Cardiac muscle cell (in vitro differentiated cells and primary cell): ENCODE data around the gene GPM6B. TPM values are rescaled to one million over a fixed set of nuclear protein-coding genes. Genes with fewer than 3 reads are reported as not detected.

Experiments
- DNase-seq, 2 donors: peaks; one replicate each; pipeline versions ENCODE4 v3.0.0 to v3.0.0-alpha.2; 2010 to 2017; ENCODE audit warnings: low read depth in 1 of 2, low spot score in 1 of 2
- H3K27ac ChIP-seq: fragments of 200-600 bp; sonication (generic); 2 replicates; pipeline ENCODE4 v1.5.1; 2016
- H3K27me3 ChIP-seq: fragments of 200-600 bp; sonication (generic); 2 replicates; pipeline ENCODE4 v1.6.0; 2016; ENCODE audit warnings: control low read depth
- H3K36me3 ChIP-seq: fragments of 200-600 bp; sonication (generic); 2 replicates; pipeline ENCODE4 v1.5.1; 2016; ENCODE audit warnings: control low read depth
- H3K4me1 ChIP-seq: fragments of 200-600 bp; sonication (generic); 2 replicates; pipeline ENCODE4 v1.8.1; 2017; ENCODE audit warnings: low read depth, mild to moderate bottlenecking, mixed run types
- H3K4me3 ChIP-seq: fragments of 200-600 bp; sonication (generic); 2 replicates; pipeline ENCODE4 v1.5.1; 2016; ENCODE audit warnings: mild to moderate bottlenecking
- H3K9me3 ChIP-seq: fragments of 200-600 bp; sonication (generic); 2 replicates; pipeline ENCODE4 v1.5.1; 2017; ENCODE audit warnings: low read depth, mild to moderate bottlenecking, control low read depth
- CTCF ChIP-seq: IDR thresholded peaks from 2 replicates; pipeline ENCODE4 v1.5.1; 2012; ENCODE audit warnings: low read depth, mild to moderate bottlenecking, low read length
- polyA plus RNA-seq: library from polyadenylated mRNA; unstranded; fragments of >200 nt; fragmentation: Nextera tagmentation; extraction: Ambion mirVana; gene quantifications from 2 replicates; pipeline ENCODE4 v1.2.1, GENCODE V29; 2016
- total RNA-seq: library from RNA; depleted of rRNA; stranded (reverse); fragments of >200 nt; gene quantifications from 2 replicates; pipeline ENCODE4 v1.2.3, GENCODE V29; 2016

GPM6B gene
- total and polyA plus RNA-seq, 2 experiments from 2014 or later: 3.4 to 8.7 TPM

GRCh38 chrX:13756381-13756780 lies 60.5 kb downstream of the GPM6B start:
- peaks cover 4% of the 10 kb centered on the region for H3K4me1 ChIP-seq
- TF ChIP-seq CTCF: no peak

GRCh38 chrX:13755254-13755653 lies 61.6 kb downstream of the GPM6B start:
- H3K4me3 ChIP-seq: no peak overlapping the region
- TF ChIP-seq CTCF: no peak
- H3K27me3 ChIP-seq: no peaks in the 10 kb centered on the region
- peaks cover 77% of the 10 kb centered on the region for H3K36me3 ChIP-seq
- no peaks in the 10 kb centered on the region for H3K9me3 ChIP-seq
- no peak overlapping the region for H3K27ac ChIP-seq
- DNase-seq: no peak
- H3K4me1 ChIP-seq: peaks cover 1% of the 10 kb centered on the region

More at GRCh38 chrX:13756381-13756780, 60.5 kb downstream of the GPM6B start:
- DNase-seq: no peak
- H3K27me3 ChIP-seq: no peaks in the 10 kb centered on the region
- peaks cover 78% of the 10 kb centered on the region for H3K36me3 ChIP-seq
- no peaks in the 10 kb centered on the region for H3K9me3 ChIP-seq
- H3K27ac ChIP-seq: no peak overlapping the region
- no peak overlapping the region for H3K4me3 ChIP-seq

- no peak for TF ChIP-seq CTCF
- Histone ChIP-seq H3K27me3 (no peaks in the 10 kb centered on the region), H3K4me1 (no peaks in the 10 kb centered on the region), H3K4me3 (no peak overlapping the region), H3K36me3 (peaks cover 77% of the 10 kb centered on the region), H3K9me3 (no peaks in the 10 kb centered on the region), H3K27ac (no peak overlapping the region)
- DNase-seq: no peak
Observed at GRCh38 chrX:13754765-13755164, 62.1 kb downstream of the GPM6B start.

GRCh38 chrX:13752646-13753045 lies 64.2 kb downstream of the GPM6B start:
- no peaks in the 10 kb centered on the region for H3K27me3 ChIP-seq
- H3K9me3 ChIP-seq: no peaks in the 10 kb centered on the region
- H3K4me3 ChIP-seq: no peak overlapping the region
- no peak overlapping the region for H3K27ac ChIP-seq
- peaks cover 58% of the 10 kb centered on the region for H3K36me3 ChIP-seq
- no peak for DNase-seq
- no peaks in the 10 kb centered on the region for H3K4me1 ChIP-seq
- TF ChIP-seq CTCF: no peak

- H3K9me3 ChIP-seq: no peaks in the 10 kb centered on the region
- H3K4me3 ChIP-seq: no peak overlapping the region
- no peak overlapping the region for H3K27ac ChIP-seq
- no peak for DNase-seq
- H3K27me3 ChIP-seq: no peaks in the 10 kb centered on the region
- TF ChIP-seq CTCF: no peak
- H3K4me1 ChIP-seq: no peaks in the 10 kb centered on the region
- H3K36me3 ChIP-seq: peaks cover 54% of the 10 kb centered on the region
Observed at GRCh38 chrX:13752141-13752540, 64.8 kb downstream of the GPM6B start.

GRCh38 chrX:13750812-13751211 lies 66.1 kb downstream of the GPM6B start:
- Histone ChIP-seq H3K4me3 (no peak overlapping the region), H3K4me1 (no peaks in the 10 kb centered on the region), H3K27me3 (no peaks in the 10 kb centered on the region), H3K9me3 (no peaks in the 10 kb centered on the region), H3K36me3 (peaks cover 47% of the 10 kb centered on the region), H3K27ac (no peak overlapping the region)
- no peak for TF ChIP-seq CTCF
- DNase-seq: no peak
